ENCODE measurements around the gene CSRP2. TPM values are rescaled to one million over a fixed set of nuclear protein-coding genes. Genes with fewer than 3 reads are reported as not detected.

Gene CSRP2
- 1 to 10 TPM in 1 of 2 donors, under 1 TPM in 1; 0.84 to 2.8 TPM for total RNA-seq

DNA sequence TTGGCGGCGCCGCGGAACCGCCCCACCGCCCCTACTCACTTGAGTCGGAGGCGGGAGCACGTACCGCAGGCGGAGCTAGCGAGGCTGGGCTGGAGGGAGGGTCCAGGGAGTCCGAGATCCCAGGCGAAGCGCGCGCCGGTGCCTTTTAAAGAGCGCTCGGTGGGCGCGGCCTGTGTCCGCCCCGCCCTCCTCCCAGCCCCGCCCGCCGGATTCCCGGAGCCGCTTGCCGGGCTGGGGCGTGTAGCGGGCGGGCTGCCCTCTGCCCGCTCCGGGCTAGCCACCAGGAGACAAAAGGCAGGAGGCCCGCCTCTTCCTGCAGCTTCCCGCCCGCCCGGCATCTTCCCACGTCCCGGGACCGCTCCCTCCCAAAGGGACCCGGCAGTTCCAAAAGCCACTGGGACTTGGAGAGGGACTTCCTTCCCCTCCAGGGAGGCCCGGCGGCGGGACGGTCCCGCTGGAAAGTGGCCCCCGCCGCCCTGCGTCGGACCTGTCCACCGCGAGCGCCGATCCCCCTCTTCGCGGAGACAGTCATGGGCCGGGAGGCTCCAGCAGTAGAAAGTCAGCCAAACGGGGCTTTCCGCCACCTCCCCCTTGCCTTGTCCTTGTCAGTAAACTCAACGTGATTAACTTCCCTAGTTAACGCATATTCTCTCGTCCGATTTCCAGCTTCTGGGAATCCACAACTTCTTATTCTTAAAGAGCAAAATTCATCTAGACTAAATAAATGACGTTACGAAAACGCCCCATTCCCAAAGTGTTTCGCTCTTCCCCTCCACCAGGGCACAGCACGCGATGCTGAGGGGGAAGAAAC, at the start of gene CSRP2:
Gene CSRP2, minus strand, starts transcription at position 121 of the 811 bp plus-strand sequence. CDS start 12,759 bp downstream, outside the sequence.
- DNase-seq (ENCODE audit: low spot score in 2 of 2) (peak; percentile 74 to 75), ATAC-seq (peak; percentile 92 to 93)
- H3K27ac Mint-ChIP-seq: peak within 1 kb of the TSS; percentile 8 to 65
- no peaks in the 10 kb centered on the region for H3K9me3 Mint-ChIP-seq
- peaks cover 0 to 10% of the 10 kb centered on the region in 2 donors for H3K36me3 Mint-ChIP-seq

- H3K36me3 Mint-ChIP-seq: no peaks in the 10 kb centered on the region
- ATAC-seq: peak in 1 of 2 donors; percentile 38
- H3K9me3 Mint-ChIP-seq: no peaks in the 10 kb centered on the region
- DNase-seq (ENCODE audit: low spot score in 2 of 2): peak in 1 of 2 donors; percentile 60
- H3K27ac Mint-ChIP-seq: no peak overlapping the region
Measured at GRCh38 chr12:76927170-76927784, 48.5 kb upstream of the CSRP2 start.

DNA sequence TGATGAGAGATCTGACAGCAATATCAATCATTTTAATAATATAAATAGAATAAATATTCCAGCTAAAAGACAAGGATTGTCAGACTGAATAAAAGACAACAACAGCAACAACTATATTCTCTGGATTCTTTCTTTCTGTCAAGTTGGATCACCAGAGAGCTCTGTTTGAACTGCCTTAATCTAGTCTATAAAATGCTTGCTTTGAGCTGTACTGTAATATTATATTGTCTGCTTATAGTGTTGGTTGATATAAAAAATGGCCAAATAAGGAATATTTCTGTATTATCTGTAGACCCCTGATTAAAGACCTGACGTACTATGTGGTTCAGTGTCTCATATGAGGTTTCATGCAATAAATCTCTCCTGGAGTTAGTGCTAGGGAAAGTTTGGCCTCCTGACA, 46.3 kb upstream of the CSRP2 start:
- no peak for DNase-seq (ENCODE audit: low spot score in 2 of 2)
- Mint-ChIP-seq H3K9me3 (no peaks in the 10 kb centered on the region), H3K27ac (no peak overlapping the region), H3K36me3 (no peaks in the 10 kb centered on the region)
- ATAC-seq: no peak

- no peak for ATAC-seq
Measured at GRCh38 chr12:76922866-76923265, 44.0 kb upstream of the CSRP2 start.

DNA sequence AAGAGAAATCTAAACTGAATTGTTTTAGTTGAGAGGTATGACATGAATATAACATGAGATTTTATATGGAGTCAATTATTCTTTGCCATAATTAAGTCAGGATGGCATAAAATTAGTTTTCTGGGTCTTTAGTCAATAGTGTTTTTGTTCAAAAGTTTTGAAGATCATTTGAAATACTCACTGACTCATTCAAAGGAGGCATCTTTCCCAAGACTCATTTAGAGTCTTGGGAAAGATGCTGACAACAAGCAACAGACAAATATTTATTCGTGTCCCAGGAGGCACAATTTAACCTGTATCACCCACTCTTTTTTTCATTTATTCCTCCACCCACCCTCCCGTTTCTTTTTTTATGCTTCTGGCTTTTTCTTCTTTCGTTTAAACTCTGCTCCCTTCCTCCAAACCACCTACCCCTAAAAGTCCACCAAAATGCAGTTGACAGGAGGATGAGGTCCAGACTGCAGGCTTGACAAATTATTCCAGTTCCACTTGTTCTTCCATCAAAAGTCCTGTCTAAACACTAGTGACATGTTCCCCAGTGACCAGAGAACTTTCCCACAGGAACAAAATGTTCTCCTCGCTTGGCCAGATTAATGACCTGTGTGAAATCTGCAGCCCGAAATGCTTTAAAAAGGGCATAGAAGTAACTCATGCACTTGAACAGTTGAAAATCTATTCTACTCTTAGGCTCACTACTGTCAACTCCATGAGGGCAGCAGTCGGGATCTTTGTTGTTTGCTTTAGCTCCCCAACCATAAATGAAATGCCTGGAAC, 43.3 kb upstream of the CSRP2 start:
- no peak for ATAC-seq
- H3K27ac Mint-ChIP-seq: no peak overlapping the region
- no peaks in the 10 kb centered on the region for H3K36me3 Mint-ChIP-seq
- H3K9me3 Mint-ChIP-seq: no peaks in the 10 kb centered on the region
- DNase-seq (ENCODE audit: low spot score in 2 of 2): no peak

More at GRCh38 chr12:76922866-76923265, 44.0 kb upstream of the CSRP2 start:
- Mint-ChIP-seq H3K27ac (no peak overlapping the region), H3K9me3 (no peaks in the 10 kb centered on the region), H3K36me3 (no peaks in the 10 kb centered on the region)
- DNase-seq (ENCODE audit: low spot score in 2 of 2): no peak

- no peaks in the 10 kb centered on the region for H3K36me3 Mint-ChIP-seq
Measured at GRCh38 chr12:76921100-76921471, 42.3 kb upstream of the CSRP2 start.

DNA sequence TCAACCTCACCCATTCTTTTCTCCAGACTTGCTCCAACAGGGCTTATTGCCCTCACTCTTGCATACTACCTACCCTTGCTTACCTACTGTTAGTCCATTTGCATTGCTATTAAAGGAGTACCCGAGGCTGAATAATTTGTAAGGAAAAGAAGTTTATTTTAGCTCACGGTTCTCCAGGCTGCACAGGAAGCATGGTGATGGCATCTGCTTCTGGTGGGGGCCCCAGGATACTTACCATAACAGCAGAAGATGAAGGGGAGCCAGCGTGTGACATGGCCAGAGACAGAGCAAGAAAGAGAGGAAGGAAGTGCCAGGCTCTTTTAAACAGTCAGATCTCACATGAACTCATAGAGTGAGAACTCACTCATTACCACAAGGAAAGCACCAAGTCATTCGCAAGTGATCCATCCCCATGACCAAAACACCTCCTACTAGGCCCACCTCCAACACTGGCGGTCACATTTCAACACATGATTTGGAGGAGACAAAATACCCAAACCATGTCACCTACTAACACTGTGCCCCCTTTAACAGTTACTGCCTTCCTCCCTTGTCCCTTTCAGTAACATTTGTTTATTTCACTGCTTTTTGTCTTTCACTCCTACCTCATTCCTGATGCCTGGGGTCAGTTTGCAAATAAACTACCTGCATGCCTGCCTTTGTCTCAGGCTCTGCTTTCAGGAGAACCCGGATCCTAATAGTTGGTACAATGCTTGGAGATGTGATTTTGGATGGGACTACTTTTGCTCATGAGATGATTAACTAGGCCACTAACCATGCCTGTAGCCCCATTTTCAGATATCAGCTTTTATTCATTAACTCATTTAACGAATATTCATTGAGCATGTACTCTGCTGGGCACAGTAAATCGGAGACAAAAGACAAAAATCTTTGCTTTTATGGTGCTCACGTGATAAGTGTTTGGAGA, 41.6 kb upstream of the CSRP2 start:
- DNase-seq (ENCODE audit: low spot score in 2 of 2): no peak
- ATAC-seq: peak; percentile 67 to 95
- no peaks in the 10 kb centered on the region for H3K9me3 Mint-ChIP-seq
- H3K36me3 Mint-ChIP-seq: no peaks in the 10 kb centered on the region
- H3K27ac Mint-ChIP-seq: no peak overlapping the region

More at GRCh38 chr12:76921100-76921471, 42.3 kb upstream of the CSRP2 start:
- ATAC-seq (no peak), DNase-seq (ENCODE audit: low spot score in 2 of 2) (no peak)
- Mint-ChIP-seq H3K9me3 (no peaks in the 10 kb centered on the region), H3K27ac (no peak overlapping the region)

- Mint-ChIP-seq H3K9me3 (no peaks in the 10 kb centered on the region), H3K27ac (no peak overlapping the region), H3K36me3 (no peaks in the 10 kb centered on the region)
- DNase-seq (ENCODE audit: low spot score in 2 of 2) (no peak), ATAC-seq (no peak)
Measured at GRCh38 chr12:76919383-76920171, 40.8 kb upstream of the CSRP2 start.

DNA sequence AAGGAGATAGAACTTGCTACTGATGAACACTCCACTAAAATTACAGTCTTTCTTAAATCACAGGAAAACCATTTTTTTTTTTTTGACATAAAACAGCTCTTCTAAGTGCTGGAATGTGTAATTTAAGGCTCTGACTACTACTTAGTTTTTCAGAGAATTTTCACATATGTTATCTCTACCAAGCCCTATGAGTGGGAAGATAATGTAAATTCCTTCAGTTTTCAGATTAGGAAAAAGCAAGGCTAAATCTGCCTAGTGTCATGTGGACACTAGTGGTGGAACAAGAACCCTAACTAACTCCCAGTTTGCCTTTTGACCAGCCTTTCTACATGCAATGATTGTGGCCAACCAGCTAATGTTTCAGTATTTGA, 37.3 kb upstream of the CSRP2 start:
- ATAC-seq (no peak), DNase-seq (ENCODE audit: low spot score in 2 of 2) (no peak)
- no peaks in the 10 kb centered on the region for H3K36me3 Mint-ChIP-seq
- no peaks in the 10 kb centered on the region for H3K9me3 Mint-ChIP-seq
- no peak overlapping the region for H3K27ac Mint-ChIP-seq

GRCh38 chr12:76915361-76916169, 36.7 kb upstream of the CSRP2 start:
- ATAC-seq: no peak
- H3K9me3 Mint-ChIP-seq: no peaks in the 10 kb centered on the region

DNA sequence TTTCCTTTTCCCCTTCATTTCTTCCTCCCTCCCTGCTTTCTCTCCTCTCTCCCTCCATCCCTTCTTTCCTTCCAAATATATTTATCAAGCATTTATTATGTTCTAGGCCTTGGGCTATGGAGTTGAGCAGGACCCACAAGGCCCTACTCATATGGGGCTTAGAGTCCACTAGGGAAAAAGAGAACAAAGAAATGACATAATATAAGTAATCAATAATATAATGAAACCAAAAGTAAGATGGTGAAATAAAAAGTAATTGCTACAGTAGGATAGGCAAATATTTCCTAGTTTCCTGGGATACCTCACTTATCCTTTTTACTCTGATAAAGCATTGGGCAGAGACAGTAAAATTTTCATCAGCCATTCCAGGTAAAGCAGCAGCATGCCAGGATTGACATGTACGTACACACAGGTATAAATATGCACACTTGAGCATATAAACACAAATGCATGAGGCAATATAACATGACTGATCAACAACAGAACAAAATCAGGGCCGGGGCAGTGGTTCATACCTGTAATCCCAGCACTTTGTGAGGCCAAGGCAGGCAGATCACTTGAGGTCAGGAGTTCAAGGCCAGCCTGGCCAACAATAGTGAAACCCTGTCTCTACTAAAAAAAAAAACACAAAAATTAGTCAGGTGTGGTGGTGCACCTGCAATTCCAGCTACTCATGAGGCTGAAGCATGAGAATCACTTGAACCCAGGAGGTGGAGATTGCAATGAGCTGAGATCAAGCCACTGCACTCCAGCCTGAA, 35.5 kb upstream of the CSRP2 start:
- Mint-ChIP-seq H3K36me3 (no peaks in the 10 kb centered on the region), H3K27ac (no peak overlapping the region), H3K9me3 (no peaks in the 10 kb centered on the region)
- DNase-seq (ENCODE audit: low spot score in 2 of 2) (no peak), ATAC-seq (no peak)

More at GRCh38 chr12:76915361-76916169, 36.7 kb upstream of the CSRP2 start:
- no peak for DNase-seq (ENCODE audit: low spot score in 2 of 2)
- Mint-ChIP-seq H3K36me3 (no peaks in the 10 kb centered on the region), H3K27ac (no peak overlapping the region)

DNA sequence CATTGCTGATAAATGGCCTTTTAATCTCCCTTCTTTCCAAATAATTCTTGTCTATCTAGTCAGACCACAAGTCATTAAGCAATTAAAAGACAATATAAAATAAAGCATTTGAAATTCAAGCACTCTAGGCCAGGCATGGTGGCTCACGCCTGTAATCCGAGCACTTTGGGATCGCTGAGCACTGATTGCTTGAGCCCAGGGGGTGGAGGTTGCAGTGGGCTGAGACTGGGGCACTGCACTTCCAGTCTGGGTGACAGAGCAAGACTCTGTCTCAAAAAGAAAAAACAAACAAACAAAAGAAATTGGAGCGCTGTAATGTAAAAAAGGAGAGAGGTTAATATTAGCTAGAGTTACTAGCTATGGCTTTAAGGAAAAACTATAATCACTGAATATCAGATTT, 30.5 kb upstream of the CSRP2 start:
- H3K9me3 Mint-ChIP-seq: no peaks in the 10 kb centered on the region
- DNase-seq (ENCODE audit: low spot score in 2 of 2) (no peak), ATAC-seq (no peak)
- no peak overlapping the region for H3K27ac Mint-ChIP-seq
- H3K36me3 Mint-ChIP-seq: no peaks in the 10 kb centered on the region

DNA sequence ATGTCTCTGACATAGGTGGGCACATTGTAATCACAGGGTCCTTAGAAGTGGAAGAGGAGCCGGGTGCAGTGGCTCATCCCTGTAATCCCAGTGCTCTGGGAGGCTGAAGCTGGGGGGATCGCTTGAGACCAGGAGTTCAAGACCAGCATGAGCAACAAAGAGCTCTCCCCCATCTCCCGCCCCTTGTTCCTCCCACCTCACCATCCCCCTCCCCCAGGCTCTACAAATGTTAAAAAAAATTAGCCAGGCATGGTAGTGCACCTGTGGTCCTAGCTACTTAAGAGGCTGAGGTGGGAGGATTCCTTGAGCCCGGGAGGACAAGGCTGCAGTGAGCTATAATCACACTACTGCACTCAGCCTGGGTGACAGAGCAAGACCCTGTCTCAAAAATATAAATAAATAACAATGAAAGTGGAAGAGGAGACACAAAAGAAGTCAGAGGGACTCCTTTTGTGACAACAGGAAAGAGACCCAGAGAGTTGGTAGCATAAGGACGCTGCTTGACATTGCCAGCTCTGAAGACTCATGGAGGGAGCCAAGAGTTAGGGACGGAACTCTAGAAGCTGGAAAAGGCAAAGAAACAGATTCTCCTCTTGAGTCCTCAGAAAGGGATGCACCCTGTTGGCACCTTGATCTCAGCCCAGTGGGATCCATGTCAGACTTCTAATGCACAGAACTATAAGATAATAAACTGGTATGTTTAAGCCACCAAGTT, 29.6 kb upstream of the CSRP2 start:
- H3K27ac Mint-ChIP-seq: no peak overlapping the region
- no peak for DNase-seq (ENCODE audit: low spot score in 2 of 2)
- H3K36me3 Mint-ChIP-seq: no peaks in the 10 kb centered on the region
- H3K9me3 Mint-ChIP-seq: no peaks in the 10 kb centered on the region
- ATAC-seq: no peak

Measured in activated naive CD4-positive, alpha-beta T cell treated with anti-CD3 and anti-CD28 coated beads, Interleukin-2, amount 50 U/mL, for 72 hours (primary cell).